Fibroblast of lung (primary cell): ENCODE results near the gene MAPKAP1.

Source experiments
- EZH2 ChIP-seq: IDR thresholded peaks from 2 replicates; pipeline ENCODE4 v1.5.1; 2012; ENCODE audit warnings: low read length, control low read depth, mild to moderate bottlenecking; ENCODE audit errors: missing control alignments
- TF ChIP-seq, protein P1 (sequence below), 2 donors: IDR thresholded peaks in 1 of 2; conservative IDR thresholded peaks in 1 of 2; 1 replicate in 1 of 2; 2 replicates in 1 of 2; pipeline ENCODE4 v1.5.1; 2011 to 2012; ENCODE audit warnings: low read length in 2 of 2, control low read depth in 1 of 2, inconsistent platforms in 1 of 2, low read depth in 1 of 2, mild to moderate bottlenecking in 1 of 2

DNA sequence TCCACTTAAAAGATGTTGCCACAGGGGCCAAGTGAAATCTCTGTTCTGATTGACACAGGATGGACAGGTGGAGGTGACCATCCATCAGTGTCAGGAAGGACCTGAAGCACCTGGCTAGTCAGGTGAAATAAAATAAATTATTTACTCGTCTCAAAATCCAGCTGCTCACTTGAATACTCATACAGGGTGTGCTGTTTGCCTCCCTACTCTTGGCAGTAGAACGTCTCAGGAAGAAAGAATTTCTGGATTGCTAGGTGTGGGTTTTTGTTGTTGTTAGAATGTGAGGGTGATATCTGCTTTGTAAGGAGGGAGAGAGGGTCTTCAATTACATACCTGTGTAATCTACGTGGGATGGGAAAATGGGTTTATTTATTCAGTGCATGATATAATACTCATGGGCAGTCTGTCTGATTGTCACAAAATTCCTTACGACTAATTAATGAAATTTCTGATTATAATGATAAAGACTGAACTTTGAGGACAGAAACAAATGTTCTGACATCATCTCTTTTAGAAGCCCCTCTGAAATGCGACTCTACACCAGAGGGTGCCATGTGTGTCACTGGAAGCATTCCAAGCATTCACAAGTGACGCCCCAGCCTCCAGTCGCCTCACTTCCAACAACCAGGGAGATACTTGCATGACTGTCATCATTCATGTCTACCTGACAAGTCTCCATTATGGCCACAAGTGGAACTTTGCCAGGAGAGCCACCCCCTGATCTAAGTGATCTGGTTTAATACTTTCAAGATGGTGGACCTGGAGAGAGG, 227.0 kb downstream of the MAPKAP1 start:
- TF ChIP-seq, protein P1, sequence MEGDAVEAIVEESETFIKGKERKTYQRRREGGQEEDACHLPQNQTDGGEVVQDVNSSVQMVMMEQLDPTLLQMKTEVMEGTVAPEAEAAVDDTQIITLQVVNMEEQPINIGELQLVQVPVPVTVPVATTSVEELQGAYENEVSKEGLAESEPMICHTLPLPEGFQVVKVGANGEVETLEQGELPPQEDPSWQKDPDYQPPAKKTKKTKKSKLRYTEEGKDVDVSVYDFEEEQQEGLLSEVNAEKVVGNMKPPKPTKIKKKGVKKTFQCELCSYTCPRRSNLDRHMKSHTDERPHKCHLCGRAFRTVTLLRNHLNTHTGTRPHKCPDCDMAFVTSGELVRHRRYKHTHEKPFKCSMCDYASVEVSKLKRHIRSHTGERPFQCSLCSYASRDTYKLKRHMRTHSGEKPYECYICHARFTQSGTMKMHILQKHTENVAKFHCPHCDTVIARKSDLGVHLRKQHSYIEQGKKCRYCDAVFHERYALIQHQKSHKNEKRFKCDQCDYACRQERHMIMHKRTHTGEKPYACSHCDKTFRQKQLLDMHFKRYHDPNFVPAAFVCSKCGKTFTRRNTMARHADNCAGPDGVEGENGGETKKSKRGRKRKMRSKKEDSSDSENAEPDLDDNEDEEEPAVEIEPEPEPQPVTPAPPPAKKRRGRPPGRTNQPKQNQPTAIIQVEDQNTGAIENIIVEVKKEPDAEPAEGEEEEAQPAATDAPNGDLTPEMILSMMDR (conservative IDR thresholded peaks at IDR 0.05 in 1 of 2, IDR thresholded peaks at IDR 0.05 in 1 of 2; ENCODE audit: low read depth in 1 of 2, low read length in 2 of 2): no peak
- TF ChIP-seq EZH2: no peak
